Prostate gland (tissue), 2 donors: ENCODE data around the gene POMGNT2. TPM values are rescaled to one million over a fixed set of nuclear protein-coding genes. Genes with fewer than 3 reads are reported as not detected.

Experiments
- DNase-seq: peaks from one replicate; pipeline ENCODE4 v3.0.0-alpha.2; 2019; ENCODE audit warnings: low spot score
- H3K27ac ChIP-seq, 2 donors: fragments of 200-600 bp; sonication (generic); 2 replicates each; pipeline ENCODE4 v1.5.1; 2017 to 2019
- H3K27me3 ChIP-seq: fragments of 200-600 bp; sonication (generic); replicated peaks from 2 replicates; pipeline ENCODE4 v1.5.1; 2019; ENCODE audit not compliant: insufficient read depth
- H3K36me3 ChIP-seq, 2 donors: fragments of 200-600 bp; sonication (generic); 1 replicate in 1 of 2; 2 replicates in 1 of 2; pipeline versions ENCODE4 v1.5.1 to v1.8.1; 2017 to 2019
- H3K4me1 ChIP-seq: fragments of 200-600 bp; sonication (generic); replicated peaks from 2 replicates; pipeline ENCODE4 v1.5.1; 2019
- H3K4me3 ChIP-seq, 2 donors: fragments of 200-600 bp; sonication (generic); 2 replicates each; pipeline ENCODE4 v1.5.1; 2017 to 2019
- H3K9me3 ChIP-seq: fragments of 200-600 bp; sonication (generic); 2 replicates; pipeline ENCODE4 v1.5.1; 2017
- CTCF ChIP-seq, 4 experiments: fragments of 200-600 bp in 2 of 4; fragments of 450-650 bp in 2 of 4; sonication (generic) in 2 of 4; IDR thresholded peaks; 1 replicate in 3 of 4; 2 replicates in 1 of 4; pipeline ENCODE4 v1.5.1; 2016 to 2019; ENCODE audit warnings: antibody characterized with exemption in 4 of 4, mild to moderate bottlenecking in 2 of 4, moderate library complexity in 2 of 4
- POLR2A ChIP-seq: fragments of 450-650 bp; IDR thresholded peaks from one replicate; pipeline ENCODE4 v1.6.1; 2016; ENCODE audit warnings: antibody characterized with exemption, mild to moderate bottlenecking
- POLR2AphosphoS5 ChIP-seq: sonication (generic); formaldehyde crosslinking; IDR thresholded peaks from one replicate; pipeline ENCODE4 v1.6.1; 2017; ENCODE audit warnings: antibody characterized with exemption
- WGBS: methylation state at CpG from one replicate; pipeline ENCODE4 v1.1.5; 2018; 5-methylcytosine and 5-hydroxymethylcytosine counted together
- intact Hi-C: fragments of 100-400 bp; cut with DNase I; formaldehyde crosslinking; loops from one replicate; pipeline ENCODE4 v1.14.2; 2022
- total RNA-seq, 2 donors: library from RNA; depleted of rRNA; stranded (reverse); fragments of >200 nt; gene quantifications; one replicate each; pipeline ENCODE4 v1.1.0, GENCODE V29; 2016

POMGNT2 gene
- total RNA-seq, 2 donors from 2014 or later: 20.7 to 46.5 TPM

- H3K27ac ChIP-seq: no peak overlapping the region
- no peak overlapping the region for H3K4me3 ChIP-seq
- 59% methylated on average over 4 of the region's 4 CpGs for WGBS
- no peaks in the 10 kb centered on the region for H3K4me1 ChIP-seq
- H3K9me3 ChIP-seq: no peaks in the 10 kb centered on the region
- no peak for DNase-seq
- no peaks in the 10 kb centered on the region for H3K27me3 ChIP-seq
- peaks cover 0 to 5% of the 10 kb centered on the region in 2 donors for H3K36me3 ChIP-seq
- intact Hi-C loops: no loop called here
- TF ChIP-seq POLR2A: no peak
- no peak for TF ChIP-seq CTCF (IDR thresholded peaks at IDR 0.05)
- no peak for TF ChIP-seq POLR2AphosphoS5
Observed at GRCh38 chr3:43076857-43077256, 29.0 kb downstream of the POMGNT2 start.

GRCh38 chr3:43075904-43076661 lies 29.8 kb downstream of the POMGNT2 start:
- 73% methylated on average over 5 of the region's 5 CpGs for WGBS

GRCh38 chr3:43074901-43075689 lies 30.8 kb downstream of the POMGNT2 start:
- Histone ChIP-seq H3K36me3 (peaks cover 0 to 5% of the 10 kb centered on the region in 2 donors), H3K27ac (no peak overlapping the region), H3K27me3 (no peaks in the 10 kb centered on the region), H3K4me1 (no peaks in the 10 kb centered on the region), H3K9me3 (no peaks in the 10 kb centered on the region), H3K4me3 (no peak overlapping the region)
- intact Hi-C loops: no loop called here
- TF ChIP-seq POLR2A (no peak), CTCF (IDR thresholded peaks at IDR 0.05) (no peak), POLR2AphosphoS5 (no peak)
- WGBS: 84% methylated on average over 5 of the region's 5 CpGs
- no peak for DNase-seq

More at GRCh38 chr3:43075904-43076661, 29.8 kb downstream of the POMGNT2 start:
- Histone ChIP-seq H3K27ac (no peak overlapping the region), H3K27me3 (no peaks in the 10 kb centered on the region), H3K4me1 (no peaks in the 10 kb centered on the region), H3K9me3 (no peaks in the 10 kb centered on the region), H3K4me3 (no peak overlapping the region), H3K36me3 (peaks cover 0 to 5% of the 10 kb centered on the region in 2 donors)
- no peak for DNase-seq
- intact Hi-C loops: no loop called here
- no peak for TF ChIP-seq POLR2A
- no peak for TF ChIP-seq CTCF (IDR thresholded peaks at IDR 0.05)
- no peak for TF ChIP-seq POLR2AphosphoS5

- Histone ChIP-seq H3K27ac (no peak overlapping the region), H3K9me3 (no peaks in the 10 kb centered on the region), H3K4me1 (no peaks in the 10 kb centered on the region), H3K4me3 (no peak overlapping the region), H3K27me3 (no peaks in the 10 kb centered on the region), H3K36me3 (peaks cover 0 to under 1% of the 10 kb centered on the region in 2 donors)
- no peak for DNase-seq
- intact Hi-C loops: no loop called here
- WGBS: 73% methylated on average over 4 of the region's 4 CpGs
- TF ChIP-seq POLR2A (no peak), CTCF (IDR thresholded peaks at IDR 0.05) (no peak), POLR2AphosphoS5 (no peak)
Observed at GRCh38 chr3:43074482-43074881, 31.4 kb downstream of the POMGNT2 start.
